ENCODE results near the gene KHDC1. TPM values are rescaled to one million over a fixed set of nuclear protein-coding genes. Genes with fewer than 3 reads are reported as not detected.

KHDC1 gene, protein sequence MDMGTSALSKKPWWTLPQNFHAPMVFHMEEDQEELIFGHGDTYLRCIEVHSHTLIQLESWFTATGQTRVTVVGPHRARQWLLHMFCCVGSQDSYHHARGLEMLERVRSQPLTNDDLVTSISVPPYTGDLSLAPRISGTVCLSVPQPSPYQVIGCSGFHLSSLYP
- total RNA-seq = 0.80 and 1.9 TPM in 2 replicates

DNA sequence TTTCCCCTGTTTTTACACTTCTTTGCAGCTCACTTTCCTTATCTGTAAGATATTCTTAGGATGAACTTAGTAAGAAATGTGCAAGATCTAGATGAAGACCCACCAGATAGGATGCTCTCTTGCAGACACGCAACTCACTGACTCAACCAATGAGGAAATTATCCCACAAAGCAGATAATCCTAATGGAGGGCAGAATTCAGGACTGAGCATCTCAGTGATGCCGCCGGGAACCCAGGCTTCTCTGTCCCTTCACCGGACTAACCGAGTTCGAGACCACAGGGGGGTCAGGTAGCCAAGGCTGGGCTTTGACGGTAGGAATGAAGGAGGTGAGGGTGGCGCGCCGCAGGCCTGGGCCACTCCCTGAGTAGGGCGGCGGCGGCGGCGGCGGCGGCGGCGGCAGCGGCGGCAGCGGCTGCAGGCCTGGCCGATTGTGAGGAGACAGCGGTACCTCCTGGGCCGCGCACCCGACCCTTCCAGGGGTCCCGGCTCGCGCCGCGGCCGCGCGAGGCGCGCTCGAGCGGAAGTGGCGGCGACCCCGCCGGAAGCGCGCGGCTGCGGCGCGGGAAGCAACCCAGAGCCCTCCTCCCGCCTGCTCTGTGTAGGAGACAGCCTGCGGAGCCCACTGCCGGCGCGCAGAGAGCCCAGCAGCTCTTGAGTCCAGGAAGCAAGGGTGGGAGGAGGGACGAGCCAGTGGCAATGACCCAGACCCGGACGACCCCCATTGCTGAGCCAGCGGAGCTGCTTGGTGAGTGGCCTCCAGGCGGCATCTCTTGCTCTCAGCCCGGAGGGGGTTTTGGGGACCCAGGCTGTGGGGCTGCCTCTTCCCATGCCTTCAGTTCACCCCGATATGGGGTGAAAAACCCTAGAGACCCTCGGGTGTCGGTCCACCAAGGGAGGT, at the start of gene KHDC1:
KHDC1 (minus strand) TSS at position 526 of the 899 bp plus-strand sequence. CDS start 20,679 bp downstream, outside the sequence.

DNA sequence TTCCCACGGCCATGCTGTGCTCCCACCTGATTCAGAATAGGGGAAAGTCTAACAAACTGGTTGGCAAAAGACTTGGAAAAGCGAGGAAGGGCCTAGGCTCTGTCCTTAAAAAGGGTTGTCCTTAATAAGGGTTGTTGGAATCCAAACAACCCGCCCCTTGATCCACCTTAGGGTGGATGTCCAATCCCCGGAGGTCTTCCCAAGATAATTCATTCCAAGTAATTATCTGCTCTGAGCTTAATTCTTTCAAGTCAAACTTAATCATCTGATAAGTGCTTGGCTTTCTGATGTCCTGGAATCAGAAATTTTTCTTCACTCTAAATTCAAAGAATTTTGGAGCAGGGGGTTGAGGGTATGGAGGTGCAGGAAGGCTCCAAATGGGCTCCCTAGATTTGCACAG, 37.6 kb downstream of the KHDC1 start, which contains the start of gene KHDC1L:
KHDC1L (minus strand) TSS at position 101 of the 400 bp plus-strand sequence; CDS start at position 13, 88 bp downstream.

Other genes with a start within 250 kb of the KHDC1 start
- gene KHDC1L, start 37.7 kb downstream of the KHDC1 start, total RNA-seq = not detected in 2 replicates
- not detected in 2 replicates for gene DPPA5, start 91.1 kb upstream of the KHDC1 start, total RNA-seq
- gene KHDC3L, start 99.5 kb upstream of the KHDC1 start, total RNA-seq = not detected in 2 replicates
- gene OOEP, start 106.7 kb upstream of the KHDC1 start, total RNA-seq = not detected in 2 replicates
- gene DDX43, start 131.6 kb upstream of the KHDC1 start, total RNA-seq = 0.53 and 1.5 TPM in 2 replicates
- 11.6 and 13.6 TPM in 2 replicates for gene CGAS, start 189.1 kb upstream of the KHDC1 start, total RNA-seq
- gene MTO1, start 198.5 kb upstream of the KHDC1 start, total RNA-seq = 31.2 and 32.0 TPM in 2 replicates